Activated CD4-positive, CD25-positive, alpha-beta regulatory T cell (primary cell): ENCODE data around the gene AKR7A3.
"Not testable (repeated sequence)": the region's sequence is repeated elsewhere in the genome, so short reads cannot be mapped to it uniquely, and the experiment has no call there.

Experiments used
- DNase-seq, 4 experiments: peaks; one replicate each; lab custom pipeline; 2025; lab: John Stamatoyannopoulos, UW

AKR7A3 gene

GRCh38 chr1:19317126-19317910 is 28.7 kb upstream of the AKR7A3 start:
- no peak for DNase-seq

DNA sequence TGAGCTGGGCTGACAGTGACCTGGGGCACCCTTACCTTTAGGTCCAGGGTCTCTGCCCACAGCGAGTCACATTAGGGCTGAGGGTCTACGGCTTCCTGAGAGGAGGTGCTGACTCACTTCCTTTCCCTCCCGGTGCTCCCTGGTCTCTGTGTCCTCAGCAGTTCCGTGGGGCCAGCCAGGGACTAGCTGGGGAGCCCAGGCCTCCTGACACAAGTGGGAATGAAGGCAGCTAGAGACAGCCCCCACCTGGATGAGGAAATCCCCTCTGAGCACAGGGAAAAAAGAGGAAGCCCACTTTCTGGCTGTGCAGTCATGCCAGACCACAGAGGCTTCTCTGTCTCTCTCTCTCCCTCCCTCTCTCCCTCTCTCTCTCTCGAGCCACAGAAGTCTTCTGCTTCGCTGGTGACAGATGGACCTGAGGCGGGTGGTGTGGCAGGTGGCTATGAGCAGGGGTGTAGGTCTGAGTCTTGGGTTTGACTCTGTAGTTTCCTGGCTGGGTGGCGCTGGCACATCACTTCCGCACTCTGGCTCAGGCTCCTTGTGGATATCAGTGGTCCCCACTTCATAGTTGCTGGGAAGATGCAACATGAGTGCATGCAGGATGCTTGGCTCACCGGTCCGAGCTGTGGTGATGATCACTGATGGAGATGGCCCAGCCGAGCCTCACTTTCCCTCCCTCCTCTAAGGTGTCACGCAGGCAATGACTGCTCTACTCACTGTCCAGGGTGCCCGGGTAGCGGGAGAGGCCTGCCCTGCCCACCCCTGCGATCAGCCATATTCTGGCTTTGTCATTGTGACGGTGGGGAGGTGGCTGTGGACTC is 27.0 kb upstream of the AKR7A3 start:
- DNase-seq: no peak

GRCh38 chr1:19313961-19314882 is 25.7 kb upstream of the AKR7A3 start:
- no peak for DNase-seq

DNA sequence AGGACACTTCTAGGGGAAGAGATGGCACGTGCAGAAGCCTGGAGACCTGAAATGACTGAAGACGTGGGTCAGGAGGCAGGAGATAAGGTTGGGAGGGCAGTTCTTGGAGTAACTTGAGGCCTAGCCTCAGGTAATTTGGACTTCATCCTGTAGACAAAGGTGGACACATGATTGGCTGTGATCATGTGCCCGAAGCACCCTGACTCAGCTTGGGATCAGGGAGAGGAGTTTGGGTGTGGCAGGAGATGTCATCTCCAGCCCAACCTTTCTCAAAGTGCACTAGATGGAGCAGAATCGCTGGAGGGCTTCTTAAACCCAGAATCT is 25.0 kb upstream of the AKR7A3 start:
- DNase-seq: no peak

DNA sequence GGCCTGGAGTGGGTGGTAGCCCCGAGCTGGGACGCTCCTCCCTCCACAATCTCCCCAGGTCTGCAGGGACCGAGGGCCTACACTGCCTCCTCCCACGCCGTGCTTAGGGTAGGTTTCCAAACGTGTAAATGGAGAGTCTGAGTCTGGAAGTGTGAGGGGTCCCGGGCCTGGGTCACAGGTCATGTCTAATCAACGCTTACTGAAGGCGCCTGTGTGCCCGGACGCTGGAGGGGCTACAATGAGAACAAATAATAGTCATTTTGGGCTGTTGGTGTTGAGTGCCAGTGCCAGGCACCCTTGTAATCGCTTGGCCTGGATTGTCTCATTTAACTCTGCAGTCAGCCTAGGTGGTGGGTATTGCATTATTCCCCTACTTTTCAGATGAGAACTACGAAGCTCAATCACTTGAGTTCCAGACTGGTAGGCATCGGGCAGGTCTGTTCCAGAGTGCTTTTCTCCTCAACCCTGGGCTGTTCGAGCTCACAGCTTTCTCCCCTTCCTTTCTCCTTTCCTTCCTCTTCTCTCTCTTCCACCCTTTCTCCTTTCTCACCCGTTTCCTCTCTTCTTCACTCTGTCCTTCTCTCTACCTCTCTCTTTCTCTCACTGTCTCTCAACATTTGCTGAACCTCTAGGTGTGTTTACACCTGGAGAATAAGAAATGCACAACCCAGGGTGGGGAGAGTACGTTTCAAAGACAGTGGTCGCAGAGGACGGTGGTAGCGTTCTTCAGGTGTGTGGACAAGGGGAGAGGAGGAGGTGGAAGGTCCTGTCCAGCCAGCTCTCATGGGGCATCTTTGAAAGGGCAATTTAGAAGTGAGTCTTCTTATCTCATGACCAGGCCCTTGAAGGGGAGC is 24.4 kb upstream of the AKR7A3 start:
- DNase-seq: no peak

DNA sequence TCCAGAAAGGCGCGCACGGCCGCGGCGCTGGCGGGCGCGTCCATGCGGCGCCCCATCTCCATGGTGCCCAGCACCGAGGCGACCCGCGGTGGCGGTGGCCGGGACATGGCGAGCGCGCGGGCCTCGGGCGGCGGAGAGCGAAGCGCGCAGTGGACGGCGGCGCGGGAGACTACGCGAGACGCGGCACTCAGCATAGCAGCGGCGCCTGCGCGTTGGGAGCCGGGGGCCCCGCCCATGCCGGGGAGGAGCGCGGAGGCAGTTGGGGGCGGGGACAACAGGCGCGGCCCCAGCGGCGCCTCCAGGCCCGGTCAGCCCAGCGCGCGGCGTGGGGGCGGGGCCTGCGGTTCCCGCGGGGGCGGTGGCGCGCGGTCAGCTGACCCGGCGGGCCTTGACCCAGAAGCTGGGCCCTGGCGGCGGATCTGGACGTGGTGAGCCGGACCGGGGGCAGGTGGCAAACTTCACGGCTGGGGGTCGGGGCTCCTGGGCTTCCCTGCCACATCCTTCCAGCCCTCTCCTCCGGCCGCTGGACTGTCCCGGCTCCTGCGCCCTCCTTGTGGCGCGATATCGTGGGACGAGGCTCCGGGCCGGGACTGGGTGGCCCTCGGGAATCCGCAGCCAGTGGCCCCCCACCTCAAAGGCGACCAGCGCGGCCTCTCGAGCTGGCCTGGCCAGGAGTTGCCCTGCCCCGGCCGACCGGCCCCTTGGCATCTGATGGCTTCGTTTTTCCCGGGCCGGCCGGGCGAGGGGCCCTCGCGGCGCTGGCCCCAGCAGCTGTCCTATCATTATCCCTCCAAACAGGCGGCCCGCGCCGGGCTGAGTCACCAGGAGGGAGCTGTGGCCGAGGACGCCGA is 23.6 kb upstream of the AKR7A3 start, which contains the start of the genes AKR7A2 and SLC66A1:
AKR7A2 (minus strand) TSS at position 214 of the 851 bp plus-strand sequence; CDS start at position 194, 20 bp downstream.
SLC66A1 (plus strand) TSS at position 396 of the 851 bp plus-strand sequence. CDS start 5,352 bp downstream, outside the sequence.
- DNase-seq: peak; percentile 66 to 84 (median 83)

DNA sequence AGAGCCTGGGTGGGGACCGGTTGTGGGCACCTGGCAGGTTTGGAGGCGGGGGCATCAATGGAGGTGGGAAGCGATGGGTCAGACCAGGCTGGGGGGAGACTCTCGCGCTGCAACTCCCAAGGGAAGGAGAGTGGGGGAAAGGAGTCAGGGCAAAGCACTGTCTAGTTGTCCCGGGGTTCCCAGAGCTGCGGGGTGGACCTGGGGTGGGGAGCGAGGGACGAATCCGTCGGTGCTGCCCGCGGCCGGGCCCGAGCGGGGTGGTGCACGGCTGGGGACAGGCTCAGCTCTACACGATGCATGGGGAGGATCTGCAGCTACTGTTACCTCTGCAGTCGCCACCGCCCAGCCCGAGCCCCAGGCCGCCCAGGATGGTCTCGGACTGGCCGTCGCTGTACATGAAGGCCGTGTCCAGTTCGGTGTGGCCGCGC is 22.9 kb upstream of the AKR7A3 start:
- no peak for DNase-seq

- DNase-seq: no peak
Measured at GRCh38 chr1:19310720-19311502, 22.3 kb upstream of the AKR7A3 start.

GRCh38 chr1:19310061-19310460 is 21.5 kb upstream of the AKR7A3 start:
- DNase-seq: no peak

DNA sequence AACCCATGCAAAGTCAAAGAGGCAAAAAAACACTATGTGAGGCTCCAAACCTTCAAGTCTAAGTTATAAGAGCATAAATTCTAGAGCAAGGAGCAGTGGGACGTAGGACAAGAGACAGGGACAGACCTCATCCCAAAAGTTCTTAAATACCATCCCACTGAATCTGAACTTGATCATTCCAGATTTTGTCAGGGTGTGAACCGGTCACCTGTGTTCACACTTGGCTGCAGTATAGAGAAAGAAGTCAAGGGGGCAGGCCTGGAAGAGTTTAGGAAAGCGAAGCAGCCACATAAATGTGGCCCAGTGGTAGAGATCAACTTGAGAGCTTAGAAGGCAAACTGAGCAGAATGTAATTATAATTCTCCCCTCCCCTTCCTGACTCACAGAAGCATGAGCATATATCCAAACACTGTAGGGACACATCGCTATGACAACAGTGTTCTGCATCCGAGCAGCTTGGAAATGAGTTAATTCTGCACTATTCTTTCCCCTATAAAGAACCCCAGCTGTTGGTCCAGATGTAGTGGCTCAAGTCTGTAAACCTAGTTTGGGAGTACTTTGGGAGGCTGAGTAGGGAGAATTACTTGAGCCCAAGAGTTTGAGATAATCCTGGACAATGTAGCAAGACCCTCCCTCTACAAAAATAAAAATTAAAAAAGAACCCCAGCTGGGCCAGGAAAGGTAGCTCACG is 20.7 kb upstream of the AKR7A3 start:
- no peak for DNase-seq

- no peak for DNase-seq
Measured at GRCh38 chr1:19308509-19308907, 19.9 kb upstream of the AKR7A3 start.

DNA sequence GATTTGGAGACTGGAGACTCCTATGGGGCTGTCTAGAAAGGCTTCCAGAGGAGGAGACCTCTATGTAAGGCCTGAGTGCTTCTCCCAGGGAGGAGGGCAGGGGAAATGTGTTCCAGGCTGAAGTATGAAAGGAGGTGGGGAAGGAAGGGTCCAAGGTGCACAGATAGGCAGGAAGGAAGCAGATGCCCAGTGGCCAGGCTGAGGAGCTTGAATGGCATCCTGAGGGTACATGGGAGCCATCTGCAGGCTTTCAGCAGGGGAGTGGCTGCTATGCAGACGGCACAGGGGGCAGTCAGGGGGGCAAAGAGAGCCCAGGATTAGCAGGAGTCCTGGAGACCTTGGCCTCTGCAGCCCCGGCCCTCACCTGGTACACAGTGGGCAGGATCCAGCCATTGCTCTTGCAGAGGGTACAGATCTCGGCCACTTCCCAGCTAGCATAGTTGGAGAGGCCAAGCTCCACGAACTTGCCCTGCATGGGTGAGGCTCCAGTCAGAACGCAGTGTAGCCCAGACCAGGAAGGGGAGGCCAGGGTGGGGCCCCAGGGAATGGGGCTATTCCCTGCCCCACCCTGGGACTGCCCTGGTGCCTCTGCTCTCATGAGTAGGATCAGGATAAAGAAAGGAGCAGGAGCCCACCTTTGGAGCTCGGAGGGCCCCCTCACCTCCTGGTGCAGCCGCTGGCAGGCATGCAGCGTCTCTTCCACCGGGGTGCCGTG is 19.4 kb upstream of the AKR7A3 start:
- DNase-seq: no peak

GRCh38 chr1:19306941-19307340 is 18.4 kb upstream of the AKR7A3 start:
- no peak for DNase-seq

DNA sequence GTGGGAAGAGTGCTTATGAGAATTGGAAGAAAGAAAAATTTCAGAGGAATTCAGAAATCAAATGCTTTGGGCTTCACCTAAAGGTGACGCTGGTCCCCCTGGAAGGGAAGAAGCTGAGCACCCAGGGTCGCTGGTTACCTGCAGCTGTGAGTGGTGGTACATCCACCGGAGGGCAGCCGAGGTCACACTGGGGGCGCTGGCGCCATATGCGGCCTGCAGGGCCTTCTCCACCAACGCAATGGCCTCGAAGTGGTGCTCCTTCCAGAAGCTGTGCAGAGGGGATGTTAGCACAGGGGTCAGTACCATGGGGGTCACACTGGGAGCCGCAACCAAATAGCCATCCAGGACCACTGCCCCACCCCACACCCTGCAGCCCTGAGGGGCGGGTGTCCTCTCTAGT is 17.3 kb upstream of the AKR7A3 start:
- DNase-seq: no peak

DNA sequence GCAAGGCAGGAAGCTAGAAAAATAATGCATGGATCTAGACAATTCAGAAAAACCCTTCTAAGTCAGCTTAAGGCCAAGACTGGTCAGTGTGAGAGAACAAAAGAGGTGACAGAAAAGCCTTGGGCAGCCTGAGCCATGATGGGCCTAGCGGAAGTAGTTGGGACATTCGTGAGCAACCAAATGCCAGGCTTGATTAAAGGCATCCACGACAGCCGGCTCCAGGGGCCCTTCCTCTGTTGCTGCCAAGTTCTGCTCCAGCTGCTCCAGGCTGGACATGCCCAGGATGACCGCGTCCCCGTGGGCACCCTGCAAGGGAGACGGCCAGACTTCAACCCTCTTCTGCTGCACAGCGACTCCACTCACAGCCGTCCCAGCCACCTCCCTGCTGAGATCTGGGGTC is 15.5 kb upstream of the AKR7A3 start:
- not testable (repeated sequence) for DNase-seq

- no peak for DNase-seq
Measured at GRCh38 chr1:19300211-19300610, 11.6 kb upstream of the AKR7A3 start.

DNA sequence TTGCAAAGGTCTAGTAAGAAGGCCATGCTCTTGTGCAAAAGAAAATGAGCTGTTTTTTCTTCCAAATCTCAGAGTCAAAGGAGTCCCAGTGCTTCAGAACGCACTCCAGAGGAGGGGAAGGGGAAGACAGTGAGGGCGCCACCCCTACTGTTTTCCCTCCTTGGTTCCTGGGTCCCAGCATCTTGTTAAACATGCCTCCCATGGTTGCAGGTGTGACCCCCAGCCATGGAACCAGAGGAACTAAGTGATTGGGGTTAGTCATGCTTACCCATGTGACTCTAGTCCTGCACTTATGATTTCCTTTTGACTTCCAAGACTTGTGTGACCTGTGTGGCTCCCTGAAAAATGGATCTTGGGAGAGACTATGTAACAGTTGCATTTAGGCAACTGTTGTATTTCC is 6.1 kb upstream of the AKR7A3 start:
- DNase-seq: no peak

- no peak for DNase-seq
Measured at GRCh38 chr1:19289244-19289643, 674 bp upstream of the AKR7A3 start.
